ENCODE results near the gene TMEM134. TPM values are rescaled to one million over a fixed set of nuclear protein-coding genes. Genes with fewer than 3 reads are reported as not detected.

The TMEM134 gene
- total and polyA plus RNA-seq, 10 of the 15 experiments (the other 5 are each of a cell fraction or from before 2014, with no cell fraction given) = 1.6 to 93.8 (median 27.8) TPM

DNA sequence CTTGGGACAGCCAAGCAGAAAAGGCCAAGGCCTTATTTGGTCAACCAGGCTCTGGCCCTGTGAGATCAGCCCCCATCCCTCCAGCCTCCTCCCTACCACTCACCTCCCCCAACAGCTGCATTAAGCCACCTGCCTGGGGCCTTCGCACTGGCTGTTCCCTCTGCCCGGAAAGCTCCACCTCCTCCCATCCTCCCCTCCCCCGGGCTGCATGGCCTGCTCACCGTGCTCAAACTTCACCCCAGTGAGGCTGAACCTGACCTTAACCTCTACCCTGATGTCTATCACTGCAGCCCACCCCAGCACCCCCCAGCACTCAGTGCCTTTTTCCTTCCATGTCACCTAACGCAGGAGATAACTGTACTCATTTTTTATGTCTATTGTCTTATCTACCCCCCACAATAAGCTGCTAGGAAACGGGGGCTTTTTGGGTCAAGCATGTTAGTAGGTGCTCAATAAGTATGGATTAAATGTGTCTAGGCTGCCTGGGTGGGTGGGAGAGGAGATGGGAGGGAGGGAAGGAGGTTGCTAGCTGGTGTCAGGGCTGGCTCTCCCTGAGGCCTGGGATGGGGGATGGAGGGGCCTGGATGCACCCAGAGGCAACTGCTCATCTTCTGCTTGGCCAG is 32.5 kb downstream of the TMEM134 start (continued):
- TF ChIP-seq IKZF1 (conservative IDR thresholded peaks at IDR 0.05) = peak; percentile 78; the same call in 1 of the 2 replicates
- no peak for TF ChIP-seq CBX5 (IDR thresholded peaks at IDR 0.05; ENCODE audit: low read depth)
- no peak for TF ChIP-seq TCF7 (IDR thresholded peaks at IDR 0.05; ENCODE audit: borderline replicate concordance)
- no peak for TF ChIP-seq CHD4 (IDR thresholded peaks at IDR 0.05)
- TF ChIP-seq SUZ12 (IDR thresholded peaks at IDR 0.05; ENCODE audit: unreplicated experiment) = no peak
- no peak for TF ChIP-seq BRCA1 (IDR thresholded peaks at IDR 0.05; ENCODE audit: low read depth, low read length)
- no peak for TF ChIP-seq HSF1 (IDR thresholded peaks at IDR 0.05; ENCODE audit: low read depth, low read length)
- TF ChIP-seq TAF1 (IDR thresholded peaks at IDR 0.05; ENCODE audit: borderline replicate concordance, low read depth, low read length) = peak; percentile 54; the same call in 1 of the 2 replicates
- no peak for TF ChIP-seq SIX5 (IDR thresholded peaks at IDR 0.05; ENCODE audit: low read depth, low read length, severe bottlenecking)
- TF ChIP-seq POLR2AphosphoS2 (IDR thresholded peaks at IDR 0.05; ENCODE audit: low read depth, low read length) = no peak; the same call in 1 of the 2 replicates
- peak; percentile 85 for TF ChIP-seq ZNF687 (IDR thresholded peaks at IDR 0.05)
- TF ChIP-seq CTCF (IDR thresholded peaks at IDR 0.05 in 2 of 3, conservative IDR thresholded peaks at IDR 0.05 in 1 of 3; ENCODE audit: control insufficient read depth in 2 of 3, extremely low read depth in 1 of 3, insufficient read depth in 1 of 3, low read depth in 3 of 3, low read length in 3 of 3) = no peak
- TF ChIP-seq WRNIP1 (IDR thresholded peaks at IDR 0.05; ENCODE audit: borderline replicate concordance, low read depth, low read length) = 0 out of 2 replicates have a peak, but pooled peaks have one; percentile 40
- peak; percentile 71 for TF ChIP-seq SKIL (IDR thresholded peaks at IDR 0.05; ENCODE audit: low read depth, poor library complexity, severe bottlenecking)
- peak; percentile 85 to 97 for TF ChIP-seq SRF (IDR thresholded peaks at IDR 0.05; ENCODE audit: low read depth in 2 of 2, low read length in 2 of 2)
- no peak for TF ChIP-seq MYC (IDR thresholded peaks at IDR 0.05; ENCODE audit: insufficient read depth, insufficient read length, insufficient replicate concordance, low read length, severe bottlenecking)
- TF ChIP-seq KLF5 (IDR thresholded peaks at IDR 0.05; ENCODE audit: partially characterized antibody) = no peak
- TF ChIP-seq MTA2 (IDR thresholded peaks at IDR 0.05; ENCODE audit: low read depth) = peak; percentile 62
- TF ChIP-seq YBX1 (IDR thresholded peaks at IDR 0.05) = no peak

Data from GM12878 (cell line).